Astrocyte (in vitro differentiated cells and primary cell): ENCODE measurements around the gene THRA.

ENCODE experiments used
- EZH2 ChIP-seq: IDR thresholded peaks from 2 replicates; pipeline ENCODE4 v1.6.1; 2012; ENCODE audit warnings: mild to moderate bottlenecking, low read length, inconsistent platforms; ENCODE audit not compliant: insufficient read depth
- TF ChIP-seq, protein P1 (sequence below): IDR thresholded peaks from 2 replicates; pipeline ENCODE4 v1.5.1; 2011; ENCODE audit warnings: low read depth, mild to moderate bottlenecking, inconsistent platforms, low read length, moderate library complexity; ENCODE audit not compliant: insufficient read depth

- TF ChIP-seq, protein P1, sequence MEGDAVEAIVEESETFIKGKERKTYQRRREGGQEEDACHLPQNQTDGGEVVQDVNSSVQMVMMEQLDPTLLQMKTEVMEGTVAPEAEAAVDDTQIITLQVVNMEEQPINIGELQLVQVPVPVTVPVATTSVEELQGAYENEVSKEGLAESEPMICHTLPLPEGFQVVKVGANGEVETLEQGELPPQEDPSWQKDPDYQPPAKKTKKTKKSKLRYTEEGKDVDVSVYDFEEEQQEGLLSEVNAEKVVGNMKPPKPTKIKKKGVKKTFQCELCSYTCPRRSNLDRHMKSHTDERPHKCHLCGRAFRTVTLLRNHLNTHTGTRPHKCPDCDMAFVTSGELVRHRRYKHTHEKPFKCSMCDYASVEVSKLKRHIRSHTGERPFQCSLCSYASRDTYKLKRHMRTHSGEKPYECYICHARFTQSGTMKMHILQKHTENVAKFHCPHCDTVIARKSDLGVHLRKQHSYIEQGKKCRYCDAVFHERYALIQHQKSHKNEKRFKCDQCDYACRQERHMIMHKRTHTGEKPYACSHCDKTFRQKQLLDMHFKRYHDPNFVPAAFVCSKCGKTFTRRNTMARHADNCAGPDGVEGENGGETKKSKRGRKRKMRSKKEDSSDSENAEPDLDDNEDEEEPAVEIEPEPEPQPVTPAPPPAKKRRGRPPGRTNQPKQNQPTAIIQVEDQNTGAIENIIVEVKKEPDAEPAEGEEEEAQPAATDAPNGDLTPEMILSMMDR = no peak
- no peak for TF ChIP-seq EZH2
Measured at GRCh38 chr17:40079545-40079944, 16.8 kb downstream of the THRA start.
